ENCODE measurements around the gene KRT77.

DNA sequence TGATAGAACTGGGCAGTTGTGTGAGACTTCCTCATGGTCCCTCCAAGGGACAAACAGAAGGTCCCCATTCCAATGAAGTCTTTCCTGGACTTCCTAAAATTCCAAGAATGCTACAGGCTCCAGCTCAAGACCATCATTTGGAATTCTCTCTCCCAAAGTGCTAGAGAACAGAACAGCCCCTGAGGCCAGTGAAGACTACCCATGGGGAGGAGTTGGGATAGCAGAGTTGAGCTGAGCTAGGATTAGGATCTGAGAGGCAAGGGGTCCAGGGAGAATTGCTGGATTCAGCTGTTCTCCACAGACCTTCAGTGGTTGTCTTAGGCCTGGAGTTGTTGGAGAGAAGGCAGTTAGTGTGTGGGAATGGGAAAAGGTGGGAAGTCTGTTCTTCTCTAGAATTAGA is 33.9 kb downstream of the KRT77 start:
- TF ChIP-seq, protein P1, sequence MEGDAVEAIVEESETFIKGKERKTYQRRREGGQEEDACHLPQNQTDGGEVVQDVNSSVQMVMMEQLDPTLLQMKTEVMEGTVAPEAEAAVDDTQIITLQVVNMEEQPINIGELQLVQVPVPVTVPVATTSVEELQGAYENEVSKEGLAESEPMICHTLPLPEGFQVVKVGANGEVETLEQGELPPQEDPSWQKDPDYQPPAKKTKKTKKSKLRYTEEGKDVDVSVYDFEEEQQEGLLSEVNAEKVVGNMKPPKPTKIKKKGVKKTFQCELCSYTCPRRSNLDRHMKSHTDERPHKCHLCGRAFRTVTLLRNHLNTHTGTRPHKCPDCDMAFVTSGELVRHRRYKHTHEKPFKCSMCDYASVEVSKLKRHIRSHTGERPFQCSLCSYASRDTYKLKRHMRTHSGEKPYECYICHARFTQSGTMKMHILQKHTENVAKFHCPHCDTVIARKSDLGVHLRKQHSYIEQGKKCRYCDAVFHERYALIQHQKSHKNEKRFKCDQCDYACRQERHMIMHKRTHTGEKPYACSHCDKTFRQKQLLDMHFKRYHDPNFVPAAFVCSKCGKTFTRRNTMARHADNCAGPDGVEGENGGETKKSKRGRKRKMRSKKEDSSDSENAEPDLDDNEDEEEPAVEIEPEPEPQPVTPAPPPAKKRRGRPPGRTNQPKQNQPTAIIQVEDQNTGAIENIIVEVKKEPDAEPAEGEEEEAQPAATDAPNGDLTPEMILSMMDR (IDR thresholded peaks at IDR 0.05): no peak
- TF ChIP-seq POLR2A (IDR thresholded peaks at IDR 0.05) (no peak), EP300 (IDR thresholded peaks at IDR 0.05) (no peak)

Data from gastroesophageal sphincter (tissue), 3 donors.